Keratinocyte (primary cell): Measurements from ENCODE around the gene STAG1.

Experiments
- EZH2 ChIP-seq: IDR thresholded peaks from one replicate; pipeline ENCODE4 v1.6.1; 2012; ENCODE audit warnings: inconsistent platforms, mild to moderate bottlenecking, low read length, moderate library complexity
- TF ChIP-seq, protein P1 (sequence below), 3 experiments: IDR thresholded peaks in 1 of 3; conservative IDR thresholded peaks in 1 of 3; optimal IDR thresholded peaks in 1 of 3; 2 replicates in 2 of 3; 3 replicates in 1 of 3; pipeline versions ENCODE3 to v1.5.1; 2011; ENCODE audit warnings: low read length in 3 of 3, mild to moderate bottlenecking in 3 of 3, moderate library complexity in 2 of 3, control low read depth in 1 of 3, inconsistent platforms in 1 of 3; ENCODE audit not compliant: insufficient read depth in 2 of 3; ENCODE audit errors: extremely low read depth in 1 of 3

DNA sequence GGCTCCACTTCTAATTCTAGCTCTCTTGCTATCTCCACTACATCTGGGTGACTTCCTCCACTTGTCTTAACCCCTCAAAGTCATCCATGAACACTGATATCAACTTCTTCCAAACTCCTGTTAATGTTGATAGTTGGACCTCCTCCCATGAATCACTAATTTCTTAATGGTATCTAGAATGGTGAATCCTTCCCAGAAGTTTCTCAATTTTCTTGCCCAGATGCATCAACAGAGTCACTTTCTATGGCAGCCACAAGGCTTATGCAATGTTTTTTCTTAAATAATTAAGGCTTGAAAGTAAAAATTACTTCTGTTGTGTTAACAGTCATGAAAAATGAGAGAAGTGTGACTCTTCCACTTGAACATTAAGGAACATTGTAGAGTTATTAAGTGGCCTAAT, 337.7 kb downstream of the STAG1 start:
- TF ChIP-seq, protein P1, sequence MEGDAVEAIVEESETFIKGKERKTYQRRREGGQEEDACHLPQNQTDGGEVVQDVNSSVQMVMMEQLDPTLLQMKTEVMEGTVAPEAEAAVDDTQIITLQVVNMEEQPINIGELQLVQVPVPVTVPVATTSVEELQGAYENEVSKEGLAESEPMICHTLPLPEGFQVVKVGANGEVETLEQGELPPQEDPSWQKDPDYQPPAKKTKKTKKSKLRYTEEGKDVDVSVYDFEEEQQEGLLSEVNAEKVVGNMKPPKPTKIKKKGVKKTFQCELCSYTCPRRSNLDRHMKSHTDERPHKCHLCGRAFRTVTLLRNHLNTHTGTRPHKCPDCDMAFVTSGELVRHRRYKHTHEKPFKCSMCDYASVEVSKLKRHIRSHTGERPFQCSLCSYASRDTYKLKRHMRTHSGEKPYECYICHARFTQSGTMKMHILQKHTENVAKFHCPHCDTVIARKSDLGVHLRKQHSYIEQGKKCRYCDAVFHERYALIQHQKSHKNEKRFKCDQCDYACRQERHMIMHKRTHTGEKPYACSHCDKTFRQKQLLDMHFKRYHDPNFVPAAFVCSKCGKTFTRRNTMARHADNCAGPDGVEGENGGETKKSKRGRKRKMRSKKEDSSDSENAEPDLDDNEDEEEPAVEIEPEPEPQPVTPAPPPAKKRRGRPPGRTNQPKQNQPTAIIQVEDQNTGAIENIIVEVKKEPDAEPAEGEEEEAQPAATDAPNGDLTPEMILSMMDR (optimal IDR thresholded peaks at IDR 0.05 in 1 of 3, IDR thresholded peaks at IDR 0.05 in 1 of 3, conservative IDR thresholded peaks at IDR 0.05 in 1 of 3; ENCODE audit: extremely low read depth in 1 of 3, insufficient read depth in 2 of 3, low read length in 3 of 3) = no peak
- no peak for TF ChIP-seq EZH2
